ENCODE results near the gene CDS2.

Gene CDS2

DNA sequence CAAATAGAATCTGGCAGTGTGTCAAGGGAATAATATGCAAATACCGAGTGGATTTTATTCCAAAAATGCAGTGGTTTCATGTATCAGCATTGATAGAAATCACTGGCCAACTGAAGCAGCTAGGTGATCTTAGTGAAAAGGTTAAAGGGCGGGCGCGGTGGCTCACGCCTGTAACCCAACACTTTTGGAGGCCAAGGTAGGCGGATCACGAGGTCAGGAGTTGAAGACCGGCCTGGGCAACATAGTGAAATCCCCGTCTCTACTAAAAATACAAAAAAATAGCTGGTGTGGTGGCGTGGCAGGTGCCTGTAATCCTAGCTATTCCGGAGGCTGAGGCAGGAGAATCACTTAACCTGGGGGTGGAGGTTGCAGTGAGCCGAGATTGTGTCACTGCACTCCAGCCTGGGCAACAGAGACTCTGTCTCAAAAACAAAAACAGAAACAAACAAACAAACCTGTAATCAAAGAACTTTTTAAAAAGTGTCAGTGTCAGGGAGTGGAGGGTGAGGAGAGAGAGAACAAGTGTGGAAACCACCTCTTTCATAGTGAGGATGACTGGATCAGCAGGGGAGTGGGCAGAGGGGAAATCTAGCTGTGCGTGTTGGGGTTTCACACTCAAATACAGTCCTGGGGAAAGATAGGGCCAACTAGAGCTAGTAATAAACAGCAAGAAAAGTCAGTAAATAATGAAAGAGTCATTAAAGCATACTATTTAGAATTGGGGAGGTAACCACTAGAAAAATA lies 57.1 kb downstream of the CDS2 start:
- Histone ChIP-seq H3K9ac (ENCODE audit: low read length) (no peak overlapping the region), H3K4me2 (ENCODE audit: low read length) (no peak overlapping the region), H3K4me1 (ENCODE audit: insufficient read depth, low read length, severe bottlenecking) (no peaks in the 10 kb centered on the region), H3K36me3 (ENCODE audit: insufficient read depth, low read length) (peaks cover 41% of the 10 kb centered on the region; the same call in 1 of the 2 replicates), H3K27ac (ENCODE audit: low read depth, low read length, poor library complexity, severe bottlenecking) (no peak overlapping the region), H4K20me1 (ENCODE audit: insufficient read depth, low read length) (no peaks in the 10 kb centered on the region), H3F3A (ENCODE audit: insufficient read depth, low read length) (no peaks in the 10 kb centered on the region), H3K4me3 (ENCODE audit: low read depth, low read length, poor library complexity, severe bottlenecking) (no peak overlapping the region), H2AFZ (ENCODE audit: low read length) (no peak overlapping the region), H3K79me2 (ENCODE audit: insufficient read depth, low read length) (no peaks in the 10 kb centered on the region), H3K27me3 (ENCODE audit: insufficient read depth, low read length) (no peaks in the 10 kb centered on the region), H3K9me3 (ENCODE audit: low read length) (no peaks in the 10 kb centered on the region), H3K9me2 (ENCODE audit: low read depth, low read length) (no peaks in the 10 kb centered on the region)
- no peak for TF ChIP-seq EZH2 (IDR thresholded peaks at IDR 0.05; ENCODE audit: borderline replicate concordance, low read length)
- TF ChIP-seq, protein P1, sequence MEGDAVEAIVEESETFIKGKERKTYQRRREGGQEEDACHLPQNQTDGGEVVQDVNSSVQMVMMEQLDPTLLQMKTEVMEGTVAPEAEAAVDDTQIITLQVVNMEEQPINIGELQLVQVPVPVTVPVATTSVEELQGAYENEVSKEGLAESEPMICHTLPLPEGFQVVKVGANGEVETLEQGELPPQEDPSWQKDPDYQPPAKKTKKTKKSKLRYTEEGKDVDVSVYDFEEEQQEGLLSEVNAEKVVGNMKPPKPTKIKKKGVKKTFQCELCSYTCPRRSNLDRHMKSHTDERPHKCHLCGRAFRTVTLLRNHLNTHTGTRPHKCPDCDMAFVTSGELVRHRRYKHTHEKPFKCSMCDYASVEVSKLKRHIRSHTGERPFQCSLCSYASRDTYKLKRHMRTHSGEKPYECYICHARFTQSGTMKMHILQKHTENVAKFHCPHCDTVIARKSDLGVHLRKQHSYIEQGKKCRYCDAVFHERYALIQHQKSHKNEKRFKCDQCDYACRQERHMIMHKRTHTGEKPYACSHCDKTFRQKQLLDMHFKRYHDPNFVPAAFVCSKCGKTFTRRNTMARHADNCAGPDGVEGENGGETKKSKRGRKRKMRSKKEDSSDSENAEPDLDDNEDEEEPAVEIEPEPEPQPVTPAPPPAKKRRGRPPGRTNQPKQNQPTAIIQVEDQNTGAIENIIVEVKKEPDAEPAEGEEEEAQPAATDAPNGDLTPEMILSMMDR (IDR thresholded peaks at IDR 0.05; ENCODE audit: low read length), result no peak

DNA sequence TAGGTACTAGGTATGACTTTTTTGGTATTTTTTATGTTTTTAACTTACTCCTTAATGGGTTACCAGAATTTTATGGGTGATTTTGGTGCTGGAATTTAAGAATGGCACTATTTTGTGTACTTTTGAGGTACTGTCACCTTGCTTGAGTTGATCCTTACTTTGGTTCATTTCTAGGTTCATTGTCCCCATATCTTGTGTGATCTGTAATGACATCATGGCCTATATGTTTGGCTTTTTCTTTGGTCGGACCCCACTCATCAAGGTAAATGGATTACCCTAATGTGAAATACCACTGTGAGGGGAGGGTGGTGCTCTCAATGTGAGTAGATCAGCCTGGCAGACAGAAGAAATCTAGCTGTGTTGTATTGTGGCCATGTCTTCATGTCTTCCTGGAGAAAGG lies 57.9 kb downstream of the CDS2 start:
- Histone ChIP-seq H3K27me3 (ENCODE audit: insufficient read depth, low read length) (no peaks in the 10 kb centered on the region), H3K9ac (ENCODE audit: low read length) (no peak overlapping the region), H3K9me2 (ENCODE audit: low read depth, low read length) (no peaks in the 10 kb centered on the region), H3K9me3 (ENCODE audit: low read length) (no peaks in the 10 kb centered on the region), H4K20me1 (ENCODE audit: insufficient read depth, low read length) (no peaks in the 10 kb centered on the region), H3K27ac (ENCODE audit: low read depth, low read length, poor library complexity, severe bottlenecking) (no peak overlapping the region), H3K4me1 (ENCODE audit: insufficient read depth, low read length, severe bottlenecking) (no peaks in the 10 kb centered on the region), H3K4me2 (ENCODE audit: low read length) (no peak overlapping the region), H3K79me2 (ENCODE audit: insufficient read depth, low read length) (no peaks in the 10 kb centered on the region), H3K4me3 (ENCODE audit: low read depth, low read length, poor library complexity, severe bottlenecking) (no peak overlapping the region), H3K36me3 (ENCODE audit: insufficient read depth, low read length) (peaks cover 41% of the 10 kb centered on the region; the same call in 1 of the 2 replicates), H2AFZ (ENCODE audit: low read length) (no peak overlapping the region), H3F3A (ENCODE audit: insufficient read depth, low read length) (no peaks in the 10 kb centered on the region)
- TF ChIP-seq, protein P1 (IDR thresholded peaks at IDR 0.05; ENCODE audit: low read length), result no peak
- TF ChIP-seq EZH2 (IDR thresholded peaks at IDR 0.05; ENCODE audit: borderline replicate concordance, low read length), result no peak

DNA sequence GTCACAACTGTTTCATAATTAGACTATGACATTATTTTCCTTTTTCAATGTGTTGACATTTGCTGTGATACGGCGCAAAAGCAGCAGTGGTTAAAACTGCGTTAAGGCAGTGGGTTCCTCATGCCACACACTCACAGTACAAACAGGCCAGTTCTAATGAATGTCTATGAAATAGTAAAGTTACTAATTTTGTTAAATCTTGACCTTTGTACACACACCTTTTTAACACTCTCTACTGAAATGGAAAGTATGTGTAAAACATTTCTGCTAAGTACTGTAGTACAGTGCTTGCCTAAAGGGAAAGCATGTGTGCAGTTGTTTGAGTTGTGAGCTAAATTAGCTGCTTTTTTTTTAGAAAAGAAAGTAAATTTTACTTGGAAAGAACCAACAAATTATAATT lies 60.3 kb downstream of the CDS2 start:
- Histone ChIP-seq H3K79me2 (ENCODE audit: insufficient read depth, low read length) (no peaks in the 10 kb centered on the region), H3K27me3 (ENCODE audit: insufficient read depth, low read length) (no peaks in the 10 kb centered on the region), H3K4me3 (ENCODE audit: low read depth, low read length, poor library complexity, severe bottlenecking) (no peak overlapping the region), H3F3A (ENCODE audit: insufficient read depth, low read length) (no peaks in the 10 kb centered on the region), H3K9me2 (ENCODE audit: low read depth, low read length) (no peaks in the 10 kb centered on the region), H2AFZ (ENCODE audit: low read length) (no peak overlapping the region), H3K4me1 (ENCODE audit: insufficient read depth, low read length, severe bottlenecking) (peaks cover 3% of the 10 kb centered on the region), H3K9me3 (ENCODE audit: low read length) (no peaks in the 10 kb centered on the region), H3K9ac (ENCODE audit: low read length) (no peak overlapping the region), H4K20me1 (ENCODE audit: insufficient read depth, low read length) (no peaks in the 10 kb centered on the region), H3K27ac (ENCODE audit: low read depth, low read length, poor library complexity, severe bottlenecking) (no peak overlapping the region), H3K36me3 (ENCODE audit: insufficient read depth, low read length) (peaks cover 44% of the 10 kb centered on the region; the same call in 1 of the 2 replicates), H3K4me2 (ENCODE audit: low read length) (no peak overlapping the region)
- TF ChIP-seq, protein P1 (IDR thresholded peaks at IDR 0.05; ENCODE audit: low read length), result no peak
- TF ChIP-seq EZH2 (IDR thresholded peaks at IDR 0.05; ENCODE audit: borderline replicate concordance, low read length), result no peak

Data from OCI-LY1 (cell line).